ENCODE measurements around the gene PRKCA. TPM values are rescaled to one million over a fixed set of nuclear protein-coding genes. Genes with fewer than 3 reads are reported as not detected.

PRKCA gene
- total and polyA plus RNA-seq, 2 donors (not counting 3 experiments of a cell fraction or from before 2014, with no cell fraction given) = 7.5 to 34.2 TPM

DNA sequence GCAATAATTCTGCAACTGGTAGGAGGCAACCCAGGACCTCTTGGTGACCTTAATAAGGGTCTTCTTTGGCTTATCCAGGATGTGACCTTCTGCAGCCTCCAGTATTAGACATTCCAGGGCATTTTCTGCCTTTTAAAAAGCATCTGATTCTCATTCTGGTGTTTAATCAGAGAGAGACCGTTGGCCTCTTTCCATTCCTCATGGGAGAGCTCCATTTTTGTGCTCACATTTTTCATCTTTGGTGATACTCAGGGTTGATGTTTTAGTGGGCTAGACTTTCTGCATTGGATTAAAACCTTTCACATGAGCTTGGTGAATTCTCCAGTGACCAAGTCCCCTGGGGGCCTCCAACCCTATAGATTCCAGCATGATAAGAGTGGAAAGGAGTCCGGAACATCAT is 382.3 kb downstream of the PRKCA start:
- Histone ChIP-seq H3K9me3 (replicated peaks; ENCODE audit: control insufficient read depth, insufficient read depth, low read length) (no peaks in the 10 kb centered on the region), H4K20me1 (replicated peaks; ENCODE audit: control insufficient read depth, extremely low read depth, insufficient read depth, low read length) (no peaks in the 10 kb centered on the region), H3K9me1 (replicated peaks; ENCODE audit: control insufficient read depth, extremely low read depth, insufficient read depth, low read length) (no peaks in the 10 kb centered on the region), H3K4me3 (replicated peaks in 1 of 3; ENCODE audit: insufficient read depth in 1 of 3, low read depth in 1 of 3, low read length in 3 of 3) (no peak overlapping the region), H3K27ac (ENCODE audit: insufficient read depth, low read depth, low read length) (no peak overlapping the region), H3K36me3 (ENCODE audit: control insufficient read depth in 2 of 2, extremely low read depth in 1 of 2, insufficient read depth in 2 of 2, low read length in 2 of 2) (no peaks in the 10 kb centered on the region), H3K9ac (replicated peaks; ENCODE audit: extremely low read depth, insufficient read depth, low read length) (no peak overlapping the region), H2AFZ (ENCODE audit: low read depth, low read length) (no peak overlapping the region), H3K79me2 (ENCODE audit: control insufficient read depth, insufficient read depth, low read length) (no peaks in the 10 kb centered on the region), H3K4me2 (ENCODE audit: insufficient read depth, low read length) (no peak overlapping the region), H3K27me3 (ENCODE audit: control insufficient read depth in 2 of 2, insufficient read depth in 2 of 2, low read length in 2 of 2) (no peaks in the 10 kb centered on the region), H3K4me1 (ENCODE audit: control insufficient read depth, extremely low read depth, insufficient read depth, low read length) (no peaks in the 10 kb centered on the region)
- BruUV-seq (replicated peaks) = no TSS peak
- POLR2A ChIA-PET = interaction anchor here (0.6 kb wide), 1 partner anchor 25 kb away, joined by 4 read pairs; no protein-coding TSS in a partner anchor
- intact Hi-C loops (cut with micrococcal nuclease) (no loop called here), dilution Hi-C loops (cut with MboI; ENCODE audit: extremely low pct_ligation_motif_present, low sequenced_read_pairs) (no loop called here)
- TF ChIP-seq POLR2AphosphoS5 (IDR thresholded peaks at IDR 0.05; ENCODE audit: insufficient read depth, low read depth, low read length) = no peak
- TF ChIP-seq POLR2A (IDR thresholded peaks at IDR 0.05; ENCODE audit: low read depth, low read length) = no peak
- TF ChIP-seq GATA2 (IDR thresholded peaks at IDR 0.05; ENCODE audit: insufficient read depth, insufficient read length, low read depth, low read length) = no peak
- TF ChIP-seq EZH2 (IDR thresholded peaks at IDR 0.05; ENCODE audit: borderline replicate concordance, low read depth, low read length, severe bottlenecking) = no peak
- no peak for TF ChIP-seq FOS (IDR thresholded peaks at IDR 0.05; ENCODE audit: borderline replicate concordance, insufficient read depth, low read length)
- no peak for TF ChIP-seq MYC (IDR thresholded peaks at IDR 0.05; ENCODE audit: low read depth, low read length)
- TF ChIP-seq, protein P1, sequence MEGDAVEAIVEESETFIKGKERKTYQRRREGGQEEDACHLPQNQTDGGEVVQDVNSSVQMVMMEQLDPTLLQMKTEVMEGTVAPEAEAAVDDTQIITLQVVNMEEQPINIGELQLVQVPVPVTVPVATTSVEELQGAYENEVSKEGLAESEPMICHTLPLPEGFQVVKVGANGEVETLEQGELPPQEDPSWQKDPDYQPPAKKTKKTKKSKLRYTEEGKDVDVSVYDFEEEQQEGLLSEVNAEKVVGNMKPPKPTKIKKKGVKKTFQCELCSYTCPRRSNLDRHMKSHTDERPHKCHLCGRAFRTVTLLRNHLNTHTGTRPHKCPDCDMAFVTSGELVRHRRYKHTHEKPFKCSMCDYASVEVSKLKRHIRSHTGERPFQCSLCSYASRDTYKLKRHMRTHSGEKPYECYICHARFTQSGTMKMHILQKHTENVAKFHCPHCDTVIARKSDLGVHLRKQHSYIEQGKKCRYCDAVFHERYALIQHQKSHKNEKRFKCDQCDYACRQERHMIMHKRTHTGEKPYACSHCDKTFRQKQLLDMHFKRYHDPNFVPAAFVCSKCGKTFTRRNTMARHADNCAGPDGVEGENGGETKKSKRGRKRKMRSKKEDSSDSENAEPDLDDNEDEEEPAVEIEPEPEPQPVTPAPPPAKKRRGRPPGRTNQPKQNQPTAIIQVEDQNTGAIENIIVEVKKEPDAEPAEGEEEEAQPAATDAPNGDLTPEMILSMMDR (IDR thresholded peaks at IDR 0.05; ENCODE audit: extremely low read depth in 1 of 2, insufficient read depth in 1 of 2, low read depth in 1 of 2, low read length in 2 of 2) = no peak
- TF ChIP-seq, protein P2, sequence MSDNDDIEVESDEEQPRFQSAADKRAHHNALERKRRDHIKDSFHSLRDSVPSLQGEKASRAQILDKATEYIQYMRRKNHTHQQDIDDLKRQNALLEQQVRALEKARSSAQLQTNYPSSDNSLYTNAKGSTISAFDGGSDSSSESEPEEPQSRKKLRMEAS (IDR thresholded peaks at IDR 0.05; ENCODE audit: insufficient read depth, insufficient read length) = no peak
- no peak for TF ChIP-seq JUN (IDR thresholded peaks at IDR 0.05; ENCODE audit: borderline replicate concordance, insufficient read depth, insufficient read length, low read depth)
- FAIRE-seq (no peak), DNase-seq (ENCODE audit: low read depth, low spot score) (no peak)
- CTCF ChIA-PET = interaction anchor here (2.0 kb wide), 1 partner anchor 11 kb away, joined by 7 read pairs; no protein-coding TSS in a partner anchor

Measured in endothelial cell of umbilical vein (primary cell).